Fibroblast of the aortic adventitia (primary cell): ENCODE data around the gene DCDC2. TPM values are rescaled to one million over a fixed set of nuclear protein-coding genes. Genes with fewer than 3 reads are reported as not detected.
"Not testable (repeated sequence)": the region's sequence is repeated elsewhere in the genome, so short reads cannot be mapped to it uniquely, and the experiment has no call there.

Source experiments
- DNase-seq: peaks from one replicate; pipeline ENCODE4 v3.0.0-alpha.2; 2010; ENCODE audit warnings: low read depth
- H3K4me3 ChIP-seq: 2 replicates; pipeline ENCODE4 v1.5.1; 2011; ENCODE audit warnings: low read depth, mild to moderate bottlenecking, control low read depth, low read length, moderate library complexity
- total RNA-seq: library from RNA; depleted of rRNA; stranded (reverse); fragments of >200 nt; gene quantifications from 2 replicates; pipeline ENCODE4 v1.2.3, GENCODE V29; 2012; ENCODE audit warnings: low replicate concordance
- TF ChIP-seq, protein P1 (sequence below): IDR thresholded peaks from 2 replicates; pipeline ENCODE4 v1.5.1; 2011; ENCODE audit warnings: mild to moderate bottlenecking, low read length, control low read depth, inconsistent platforms; ENCODE audit not compliant: insufficient read depth

DCDC2 gene
- total RNA-seq, 1 donor, result not detected

GRCh38 chr6:24307881-24308280, 50.0 kb downstream of the DCDC2 start:
- no peak overlapping the region for H3K4me3 ChIP-seq
- no peak for DNase-seq
- TF ChIP-seq, protein P1, sequence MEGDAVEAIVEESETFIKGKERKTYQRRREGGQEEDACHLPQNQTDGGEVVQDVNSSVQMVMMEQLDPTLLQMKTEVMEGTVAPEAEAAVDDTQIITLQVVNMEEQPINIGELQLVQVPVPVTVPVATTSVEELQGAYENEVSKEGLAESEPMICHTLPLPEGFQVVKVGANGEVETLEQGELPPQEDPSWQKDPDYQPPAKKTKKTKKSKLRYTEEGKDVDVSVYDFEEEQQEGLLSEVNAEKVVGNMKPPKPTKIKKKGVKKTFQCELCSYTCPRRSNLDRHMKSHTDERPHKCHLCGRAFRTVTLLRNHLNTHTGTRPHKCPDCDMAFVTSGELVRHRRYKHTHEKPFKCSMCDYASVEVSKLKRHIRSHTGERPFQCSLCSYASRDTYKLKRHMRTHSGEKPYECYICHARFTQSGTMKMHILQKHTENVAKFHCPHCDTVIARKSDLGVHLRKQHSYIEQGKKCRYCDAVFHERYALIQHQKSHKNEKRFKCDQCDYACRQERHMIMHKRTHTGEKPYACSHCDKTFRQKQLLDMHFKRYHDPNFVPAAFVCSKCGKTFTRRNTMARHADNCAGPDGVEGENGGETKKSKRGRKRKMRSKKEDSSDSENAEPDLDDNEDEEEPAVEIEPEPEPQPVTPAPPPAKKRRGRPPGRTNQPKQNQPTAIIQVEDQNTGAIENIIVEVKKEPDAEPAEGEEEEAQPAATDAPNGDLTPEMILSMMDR, result no peak

DNA sequence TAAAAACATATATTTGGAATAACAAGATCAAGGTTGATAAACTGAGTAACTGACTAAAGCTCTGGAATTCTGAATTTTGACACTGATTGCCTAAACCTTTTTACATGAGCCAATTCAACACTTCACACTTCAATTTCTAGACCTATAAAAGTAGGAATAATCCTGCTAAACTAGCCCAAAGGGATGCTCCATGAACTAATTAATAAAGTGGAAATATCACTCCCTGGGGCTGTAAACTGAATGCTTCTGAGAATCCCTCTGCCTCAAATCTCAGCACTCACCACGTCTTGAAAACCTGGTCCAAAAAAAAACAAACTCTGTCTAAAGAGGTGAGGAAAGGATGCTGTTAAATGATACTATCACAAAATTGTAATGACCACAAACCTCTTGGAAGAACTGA, 50.9 kb downstream of the DCDC2 start:
- no peak for DNase-seq
- TF ChIP-seq, protein P1, result no peak

DNA sequence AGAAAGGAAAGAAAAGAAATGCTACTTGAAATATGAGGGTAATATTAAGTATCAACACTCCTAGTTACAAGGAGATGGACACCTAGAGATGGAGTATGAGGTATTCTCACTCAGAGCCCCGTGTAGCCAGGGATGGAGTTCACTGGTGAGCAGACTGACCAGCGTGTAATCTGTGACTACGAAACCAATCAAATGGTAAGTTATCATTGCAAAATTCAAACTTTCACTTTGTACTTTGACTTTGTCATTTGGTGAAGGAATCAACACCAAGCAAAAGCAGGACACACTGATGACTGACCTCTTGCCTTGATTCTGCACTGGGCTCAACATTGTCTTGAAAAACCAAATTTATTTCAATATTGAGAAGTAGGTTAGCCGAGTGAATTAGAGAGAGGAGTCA, 51.8 kb downstream of the DCDC2 start:
- TF ChIP-seq, protein P1, result no peak
- DNase-seq, result no peak

More for the DNA sequence above, 50.9 kb downstream of the DCDC2 start:
- H3K4me3 ChIP-seq, result no peak overlapping the region

GRCh38 chr6:24296944-24297343, 60.9 kb downstream of the DCDC2 start:
- H3K4me3 ChIP-seq, result no peak overlapping the region
- TF ChIP-seq, protein P1, result no peak
- DNase-seq, result no peak

More for the DNA sequence above, 51.8 kb downstream of the DCDC2 start:
- H3K4me3 ChIP-seq, result no peak overlapping the region

- not testable (repeated sequence) for DNase-seq, H3K4me3 ChIP-seq
Measured at GRCh38 chr6:24293852-24294251, 64.0 kb downstream of the DCDC2 start.

- DNase-seq, result no peak
- no peak overlapping the region for H3K4me3 ChIP-seq
- TF ChIP-seq, protein P1, result no peak
Measured at GRCh38 chr6:24287239-24287638, 70.6 kb downstream of the DCDC2 start.

- TF ChIP-seq, protein P1, result no peak
- DNase-seq, result no peak
- no peak overlapping the region for H3K4me3 ChIP-seq
Measured at GRCh38 chr6:24284006-24284405, 73.9 kb downstream of the DCDC2 start.
